Measurements from ENCODE around the gene PGAP6. TPM values are rescaled to one million over a fixed set of nuclear protein-coding genes. Genes with fewer than 3 reads are reported as not detected.

The PGAP6 gene
- total and polyA plus RNA-seq, 2 of the 8 experiments (the other 6 are each of a cell fraction or from before 2014, with no cell fraction given) = 86.8 to 364 TPM

DNA sequence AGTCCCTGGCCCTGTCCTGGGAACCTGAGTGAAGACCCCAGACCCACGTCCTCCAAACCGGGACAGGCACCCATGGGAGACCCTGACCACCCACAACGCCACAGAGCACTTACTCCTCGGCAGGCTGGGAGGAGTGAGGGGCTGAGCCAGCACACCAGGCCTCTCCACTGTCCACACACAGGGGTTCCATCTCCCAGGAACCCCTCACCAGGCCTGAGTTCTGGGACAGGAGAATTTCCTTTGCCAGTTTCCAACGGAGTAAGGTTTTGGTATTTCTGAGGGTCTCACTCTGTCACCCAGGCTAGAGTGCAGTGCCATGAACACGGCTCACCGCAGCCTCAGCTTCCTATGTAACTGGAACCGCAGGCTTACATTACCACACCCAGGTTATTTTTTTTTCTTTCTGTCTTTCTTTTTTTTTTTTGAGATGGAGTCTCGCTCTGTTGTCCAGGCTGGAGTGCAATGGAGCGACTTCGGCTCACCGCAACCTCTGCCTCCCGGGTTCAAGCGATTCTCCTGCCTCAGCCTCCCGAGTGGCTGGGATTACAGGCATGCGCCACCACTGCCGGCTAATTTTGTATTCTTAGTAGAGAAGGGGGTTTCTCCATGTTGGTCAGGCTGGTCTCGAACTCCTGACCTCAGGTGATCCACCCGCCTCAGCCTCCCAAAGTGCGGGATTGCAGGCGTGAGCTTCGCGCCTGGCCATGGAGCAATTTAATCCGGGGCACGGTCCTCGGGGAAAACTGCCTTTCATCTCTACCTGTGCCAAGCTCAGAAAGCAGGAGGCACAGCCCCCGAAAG, 1.6 kb downstream of the PGAP6 start (continued):
- TF ChIP-seq SP2 (IDR thresholded peaks at IDR 0.05; ENCODE audit: low read length) = no peak
- TF ChIP-seq, protein P1, sequence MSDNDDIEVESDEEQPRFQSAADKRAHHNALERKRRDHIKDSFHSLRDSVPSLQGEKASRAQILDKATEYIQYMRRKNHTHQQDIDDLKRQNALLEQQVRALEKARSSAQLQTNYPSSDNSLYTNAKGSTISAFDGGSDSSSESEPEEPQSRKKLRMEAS (IDR thresholded peaks at IDR 0.05) = no peak
- no peak for TF ChIP-seq SUZ12 (IDR thresholded peaks at IDR 0.05; ENCODE audit: low read length)
- no peak for TF ChIP-seq GABPA (IDR thresholded peaks at IDR 0.05; ENCODE audit: borderline replicate concordance, insufficient read depth, low read length)
- TF ChIP-seq BCL11A (IDR thresholded peaks at IDR 0.05; ENCODE audit: low read depth in 2 of 2, low read length in 2 of 2) = no peak
- TF ChIP-seq GTF2F1 (IDR thresholded peaks at IDR 0.05; ENCODE audit: borderline replicate concordance, low read depth, low read length) = no peak

All from H1 (cell line).